ENCODE results near the gene CDC37.
"Not testable (repeated sequence)": the region's sequence is repeated elsewhere in the genome, so short reads cannot be mapped to it uniquely, and the experiment has no call there.

The CDC37 gene

DNA sequence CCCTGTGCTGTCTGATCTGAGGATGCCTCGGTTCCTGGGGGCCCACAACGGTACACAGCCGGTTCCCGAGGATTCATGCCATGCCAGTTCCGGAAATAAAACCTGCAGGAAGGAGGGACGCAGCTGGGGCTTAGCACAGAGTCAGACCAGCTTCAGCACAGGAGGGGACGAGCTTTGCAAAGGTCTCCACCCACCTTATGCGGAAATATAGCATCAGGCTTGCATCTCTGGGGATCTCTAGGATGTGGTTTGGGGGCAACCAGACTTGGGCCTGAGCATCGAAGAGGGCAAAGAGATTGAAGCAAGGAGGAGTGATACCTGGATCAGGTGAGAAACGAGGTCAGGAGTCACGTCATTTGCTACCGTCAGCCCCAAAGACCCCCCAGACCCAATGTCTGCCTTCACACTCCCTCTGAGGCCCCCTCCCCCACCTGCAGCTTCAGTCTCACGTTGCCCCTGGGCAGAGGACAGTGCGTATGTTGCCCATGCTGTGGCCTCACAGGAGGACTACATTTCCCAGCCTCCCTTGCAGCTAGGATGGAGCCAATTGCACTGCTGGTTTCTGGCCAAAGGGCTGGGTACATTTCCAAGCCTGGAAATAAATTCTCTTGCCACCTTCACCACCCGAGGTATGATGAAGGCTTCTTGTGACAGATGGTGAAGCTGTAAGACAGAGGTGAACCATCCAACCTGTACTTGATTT, 35.1 kb downstream of the CDC37 start:
- no peak overlapping the region for H3K4me3 ChIP-seq (ENCODE audit: low read length)
- TF ChIP-seq ZNF274 (IDR thresholded peaks at IDR 0.05; ENCODE audit: low read depth, low read length) = no peak

DNA sequence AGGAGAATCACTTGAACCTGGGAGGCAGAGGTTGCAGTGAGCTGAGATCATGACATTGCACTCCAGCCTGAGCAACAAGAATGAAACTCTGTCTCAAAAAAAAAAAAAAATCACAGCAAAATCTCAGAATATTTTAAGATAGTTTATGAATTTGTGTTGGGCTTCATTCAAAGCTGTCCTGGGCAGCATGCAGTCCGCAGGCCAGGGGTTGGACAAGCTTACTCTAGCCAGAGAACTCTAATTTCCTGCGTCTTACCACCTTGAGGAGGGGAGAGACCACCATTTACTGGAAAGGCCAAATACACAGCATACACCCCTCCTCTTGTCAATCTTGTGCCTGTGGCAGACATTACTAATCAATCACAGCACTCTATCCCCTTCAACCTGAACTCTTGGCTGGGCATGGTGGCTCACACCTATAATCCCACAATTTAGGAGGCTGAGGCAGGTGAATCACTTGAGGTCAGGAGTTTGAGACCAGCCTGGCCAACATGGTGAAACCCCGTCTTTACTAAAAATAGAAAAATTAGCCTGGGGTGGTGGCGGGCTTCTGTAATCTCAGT, 36.3 kb downstream of the CDC37 start:
- not testable (repeated sequence) for H3K4me3 ChIP-seq (ENCODE audit: low read length)

GRCh38 chr19:10365518-10365917, 37.8 kb downstream of the CDC37 start:
- TF ChIP-seq ZNF274 (IDR thresholded peaks at IDR 0.05; ENCODE audit: low read depth, low read length) = no peak
- H3K4me3 ChIP-seq (ENCODE audit: low read length) = no peak overlapping the region

DNA sequence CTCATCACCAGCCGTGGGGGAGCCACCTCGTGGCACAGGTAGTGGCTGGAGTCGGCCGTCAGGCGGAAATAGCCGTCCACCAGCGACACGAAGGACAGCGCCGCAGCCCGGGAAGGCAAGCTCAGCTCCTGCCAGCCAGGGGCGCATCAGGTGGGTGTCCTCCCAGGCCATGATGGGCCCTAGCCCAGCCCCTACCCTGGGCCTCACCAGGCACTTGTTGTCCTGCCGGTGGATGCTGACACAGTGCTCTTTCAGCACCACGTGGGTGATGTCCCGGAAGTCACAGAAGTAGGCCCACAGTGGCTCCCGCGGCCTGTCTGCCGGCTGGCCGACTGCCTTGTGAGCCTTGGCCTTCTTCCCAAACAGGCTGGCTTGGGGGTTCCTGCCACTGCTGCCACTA, 38.7 kb downstream of the CDC37 start:
- no peak for TF ChIP-seq ZNF274 (IDR thresholded peaks at IDR 0.05; ENCODE audit: low read depth, low read length)
- H3K4me3 ChIP-seq (ENCODE audit: low read length) = no peak overlapping the region

GRCh38 chr19:10363789-10364281, 39.5 kb downstream of the CDC37 start:
- no peak overlapping the region for H3K4me3 ChIP-seq (ENCODE audit: low read length)
- TF ChIP-seq ZNF274 (IDR thresholded peaks at IDR 0.05; ENCODE audit: low read depth, low read length) = no peak

DNA sequence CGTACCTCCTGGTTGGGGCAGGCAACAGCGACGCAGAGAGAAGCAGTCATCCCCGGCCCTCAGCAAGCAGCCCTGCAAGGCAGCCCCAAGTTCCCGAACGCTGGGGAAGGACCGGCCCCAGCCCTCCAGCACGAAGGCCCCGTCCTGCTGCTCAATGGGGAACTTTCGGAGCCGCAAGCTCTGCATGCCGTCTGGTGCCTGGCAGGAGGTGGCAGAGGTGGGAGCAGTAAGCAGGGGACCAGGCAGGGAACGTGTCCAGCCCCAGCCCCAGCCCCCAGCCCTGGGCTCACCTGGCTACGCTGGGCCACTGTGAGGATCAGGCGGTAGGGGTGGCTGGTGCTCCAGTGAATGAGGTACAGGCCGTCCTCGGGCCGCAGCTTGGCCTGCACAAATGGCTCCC, 41.1 kb downstream of the CDC37 start:
- H3K4me3 ChIP-seq (ENCODE audit: low read length) = no peak overlapping the region
- TF ChIP-seq ZNF274 (IDR thresholded peaks at IDR 0.05; ENCODE audit: low read depth, low read length) = no peak

DNA sequence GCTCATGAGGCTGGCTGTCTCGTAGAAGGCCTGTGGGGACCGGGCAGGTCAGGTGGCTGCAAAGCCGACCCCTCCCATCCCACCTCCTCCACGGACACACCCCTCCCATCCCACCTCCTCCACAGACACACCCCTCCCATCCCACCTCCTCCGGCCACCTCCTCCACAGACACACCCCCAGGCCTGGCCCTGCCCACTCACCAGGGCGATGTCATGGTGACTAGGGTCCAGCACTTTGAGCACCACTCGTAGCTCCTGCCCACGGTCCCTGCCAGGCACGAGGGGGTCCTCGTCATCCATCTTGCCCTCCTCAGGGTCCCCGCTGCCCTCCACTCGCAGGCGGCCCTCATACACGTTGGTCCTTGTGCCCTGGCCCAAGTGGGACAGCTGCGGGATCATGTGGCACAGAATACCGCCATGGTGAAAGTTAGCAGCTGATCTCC, 41.8 kb downstream of the CDC37 start:
- TF ChIP-seq ZNF274 (IDR thresholded peaks at IDR 0.05; ENCODE audit: low read depth, low read length) = no peak
- H3K4me3 ChIP-seq (ENCODE audit: low read length) = no peak overlapping the region

DNA sequence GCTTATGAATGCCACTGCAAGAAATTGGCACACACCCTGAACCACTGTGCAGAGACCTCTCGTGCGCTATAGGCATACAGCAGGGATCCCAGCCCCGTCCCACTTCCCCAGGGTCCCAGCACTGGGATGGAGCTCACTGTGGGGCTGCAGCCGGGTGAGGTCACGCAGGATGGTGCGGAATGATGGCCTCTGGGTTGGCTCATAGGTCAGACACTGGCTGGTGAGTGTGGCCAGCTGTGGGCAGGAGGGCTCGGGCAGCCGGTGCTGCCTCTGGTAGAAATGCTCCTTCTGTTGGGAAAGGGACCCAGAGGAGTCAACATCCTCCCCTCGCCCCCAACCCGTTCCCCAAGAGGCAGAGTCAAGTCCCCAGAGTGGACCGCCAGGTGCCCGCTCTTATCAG, 46.9 kb downstream of the CDC37 start:
- H3K4me3 ChIP-seq (ENCODE audit: low read length) = no peak overlapping the region
- no peak for TF ChIP-seq ZNF274 (IDR thresholded peaks at IDR 0.05; ENCODE audit: low read depth, low read length)

- H3K4me3 ChIP-seq (ENCODE audit: low read length) = no peak overlapping the region
- TF ChIP-seq ZNF274 (IDR thresholded peaks at IDR 0.05; ENCODE audit: low read depth, low read length) = no peak
These were observed 49.5 kb downstream of the CDC37 start for GRCh38 chr19:10353793-10354391.

GRCh38 chr19:10352764-10353671, 50.3 kb downstream of the CDC37 start:
- TF ChIP-seq ZNF274 (IDR thresholded peaks at IDR 0.05; ENCODE audit: low read depth, low read length) = no peak
- H3K4me3 ChIP-seq (ENCODE audit: low read length) = no peak overlapping the region

DNA sequence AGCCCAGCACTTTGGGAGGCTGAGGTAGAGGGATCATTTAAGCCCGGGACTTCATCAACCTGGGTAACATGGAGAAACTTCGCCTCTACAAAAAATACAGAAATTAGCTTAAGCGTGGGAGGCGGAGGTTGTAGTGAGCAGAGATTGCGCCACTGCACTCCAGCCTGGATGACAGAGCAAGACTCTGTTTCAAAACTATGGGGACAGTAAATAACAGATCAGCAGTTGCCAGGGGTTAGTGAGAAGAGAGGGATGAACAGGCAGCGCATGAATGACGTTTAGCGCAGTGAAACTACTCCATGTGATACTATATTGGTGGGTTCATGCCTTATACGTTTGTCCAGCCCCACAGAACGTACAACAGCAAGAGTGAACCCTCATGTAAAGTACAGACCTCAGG, 56.8 kb downstream of the CDC37 start:
- H3K4me3 ChIP-seq (ENCODE audit: low read length) = no peak overlapping the region
- no peak for TF ChIP-seq ZNF274 (IDR thresholded peaks at IDR 0.05; ENCODE audit: low read depth, low read length)

DNA sequence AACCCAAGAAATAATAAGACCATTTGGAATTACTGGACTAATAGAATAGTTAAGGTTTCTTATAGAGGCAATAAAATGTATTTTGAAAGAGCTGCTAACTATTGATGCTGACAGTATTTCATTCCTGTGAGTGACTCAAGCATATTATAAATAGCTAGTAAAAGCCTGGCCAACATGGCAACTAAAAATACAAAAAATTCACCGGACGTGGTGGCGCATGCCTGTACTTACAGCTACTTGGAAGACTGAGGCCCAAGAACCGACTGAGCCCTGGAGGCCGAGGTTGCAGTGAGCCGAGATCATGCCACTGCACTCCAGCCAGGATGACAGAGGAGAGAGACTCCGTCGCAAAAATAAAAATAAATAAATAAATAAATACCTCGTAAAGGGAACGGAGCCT, 58.6 kb downstream of the CDC37 start:
- no peak overlapping the region for H3K4me3 ChIP-seq (ENCODE audit: low read length)
- no peak for TF ChIP-seq ZNF274 (IDR thresholded peaks at IDR 0.05; ENCODE audit: low read depth, low read length)

- TF ChIP-seq ZNF274 (IDR thresholded peaks at IDR 0.05; ENCODE audit: low read depth, low read length) = no peak
- no peak overlapping the region for H3K4me3 ChIP-seq (ENCODE audit: low read length)
These were observed 59.8 kb downstream of the CDC37 start for GRCh38 chr19:10343495-10343894.

All from GM08714 (cell line).